ENCODE data around the gene STK32A. TPM values are rescaled to one million over a fixed set of nuclear protein-coding genes. Genes with fewer than 3 reads are reported as not detected.

The STK32A gene
- 0.99 and 1.3 TPM in 2 replicates for total RNA-seq (2021)
- long read RNA-seq, partial matches to known transcripts = 2 of 7 reads
- long read RNA-seq, other reads (novel, unspliced or antisense) = 2 of 7 reads

GRCh38 chr5:147234825-147235635 lies at the start of gene STK32A:
Gene STK32A, plus strand, starts transcription at chr5:147235026. Its CDS starts 4,609 bp downstream, at chr5:147239635.
- Histone ChIP-seq H2BK20ac (ENCODE audit: low read depth, low read length, poor library complexity, severe bottlenecking) (no peak within 1 kb of the TSS), H3K9me3 (ENCODE audit: control insufficient read depth, low read depth, low read length) (no peaks in the 10 kb centered on the region), H4K91ac (ENCODE audit: insufficient read length, low read depth, low read length) (no peak within 1 kb of the TSS), H3K27me3 (ENCODE audit: insufficient read depth, low read length) (peaks cover 4% of the 10 kb centered on the region; the same call in 1 of the 2 replicates), H4K5ac (ENCODE audit: insufficient read length, low read depth, low read length) (peak within 1 kb of the TSS; percentile 2), H3K14ac (ENCODE audit: insufficient read depth, low read length) (no peak within 1 kb of the TSS), H2BK15ac (ENCODE audit: low read depth, low read length) (no peak within 1 kb of the TSS), H3K79me1 (ENCODE audit: insufficient read depth, low read depth, low read length, poor library complexity, severe bottlenecking) (no peaks in the 10 kb centered on the region), H3K79me2 (ENCODE audit: insufficient read depth, low read length) (no peaks in the 10 kb centered on the region), H3K4me1 (ENCODE audit: insufficient read depth, low read length) (peaks cover under 1% of the 10 kb centered on the region; the same call in 1 of the 2 replicates), H3K4ac (ENCODE audit: low read depth, low read length) (no peak within 1 kb of the TSS), H3K18ac (ENCODE audit: insufficient read length, low read depth, low read length) (no peak within 1 kb of the TSS), H4K20me1 (ENCODE audit: control insufficient read depth, insufficient read depth, insufficient read length) (peaks cover 3% of the 10 kb centered on the region), H2BK12ac (ENCODE audit: insufficient read length, low read depth, low read length) (no peak within 1 kb of the TSS), H3T11ph (ENCODE audit: low read length) (no peak within 1 kb of the TSS), H3K56ac (ENCODE audit: insufficient read length, low read depth, low read length) (no peak within 1 kb of the TSS), H3K27ac (ENCODE audit: insufficient read length, low read depth, low read length) (peak within 1 kb of the TSS; percentile 0), H3K9ac (ENCODE audit: extremely low read depth, insufficient read length, low read length) (peak within 1 kb of the TSS; percentile 43), H3K4me2 (ENCODE audit: insufficient read depth, insufficient read length, low read length) (peak within 1 kb of the TSS; percentile 60), H2AFZ (ENCODE audit: low read length) (peak within 1 kb of the TSS; percentile 14), H2BK5ac (ENCODE audit: insufficient read length, low read length) (no peak within 1 kb of the TSS), H2AK5ac (ENCODE audit: insufficient read length, low read length) (no peak within 1 kb of the TSS), H4K8ac (replicated peaks; ENCODE audit: insufficient read length, low read depth, low read length) (peak within 1 kb of the TSS; percentile 7), H3K23me2 (ENCODE audit: insufficient read length, low read depth, low read length, poor library complexity, severe bottlenecking) (no peaks in the 10 kb centered on the region), H3K23ac (ENCODE audit: insufficient read length, low read depth, low read length) (no peak within 1 kb of the TSS), H2BK120ac (ENCODE audit: low read depth, low read length, poor library complexity, severe bottlenecking) (no peak within 1 kb of the TSS)
- no peaks in the 10 kb centered on the region; a peak in 1 of 5 replicates for H3K9me3 Mint-ChIP-seq
- no CpG with 5 or more reads among the region's 28 CpGs for WGBS (ENCODE audit: extremely low coverage, insufficient read length, low lambda C conversion rate)
- no peaks in the 10 kb centered on the region for H3K36me3 Mint-ChIP-seq (ENCODE audit: insufficient read depth in 1 of 3, low read depth in 3 of 3)
- peak; percentile 91 for DNase-seq
- H3K4me3 Mint-ChIP-seq = peak within 1 kb of the TSS; percentile 60 to 88
- H3K27me3 Mint-ChIP-seq (ENCODE audit: low read depth) = peaks cover 53% of the 10 kb centered on the region
- H3K4me1 Mint-ChIP-seq = peaks cover 7 to 16% of the 10 kb centered on the region in 2 experiments
- TF ChIP-seq CTCF (conservative IDR thresholded peaks at IDR 0.05) = peak; percentile 44; the same call in 2 of the 3 replicates
- H3K27ac Mint-ChIP-seq = peak within 1 kb of the TSS in 2 of 3 experiments; percentile 65 to 79; a peak in 3 of 7 replicates

All from H9 (cell line).